GM23248 (cell line): ENCODE measurements around the gene OR10A4.

ENCODE experiments used
- EZH2 ChIP-seq: fragments of 200-600 bp; sonication (generic); IDR thresholded peaks from 2 replicates; pipeline ENCODE4 v1.6.1; 2018; ENCODE audit warnings: antibody characterized with exemption, mild to moderate bottlenecking; ENCODE audit not compliant: insufficient read depth, poor library complexity, severe bottlenecking
- EZH2phosphoT487 ChIP-seq: fragments of 200-600 bp; sonication (generic); IDR thresholded peaks from 2 replicates; pipeline ENCODE4 v1.6.1; 2018; ENCODE audit warnings: antibody characterized with exemption, moderate library complexity, mild to moderate bottlenecking, low read depth; ENCODE audit not compliant: insufficient read depth

DNA sequence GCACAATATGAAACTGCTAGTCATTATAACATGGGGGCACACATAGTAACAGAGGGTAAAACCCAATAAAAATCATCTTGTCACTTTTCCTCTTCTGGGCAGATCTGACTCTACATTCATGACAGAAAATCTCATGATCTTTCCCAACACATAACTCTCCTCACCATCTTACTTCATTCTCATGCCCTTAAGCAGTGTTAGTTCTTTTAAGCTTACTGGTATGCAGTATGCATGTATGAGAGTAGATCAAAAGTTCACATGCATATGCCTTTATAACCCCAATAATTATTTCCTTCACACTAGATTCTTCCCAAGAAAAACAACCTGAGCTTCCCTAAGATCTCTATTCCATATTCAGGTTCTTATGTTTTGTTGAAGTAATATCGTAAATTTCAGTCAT lies 5.1 kb upstream of the OR10A4 start:
- TF ChIP-seq EZH2, result no peak
- TF ChIP-seq EZH2phosphoT487, result no peak
